ENCODE data around the gene DNAJC15.

DNAJC15 gene

DNA sequence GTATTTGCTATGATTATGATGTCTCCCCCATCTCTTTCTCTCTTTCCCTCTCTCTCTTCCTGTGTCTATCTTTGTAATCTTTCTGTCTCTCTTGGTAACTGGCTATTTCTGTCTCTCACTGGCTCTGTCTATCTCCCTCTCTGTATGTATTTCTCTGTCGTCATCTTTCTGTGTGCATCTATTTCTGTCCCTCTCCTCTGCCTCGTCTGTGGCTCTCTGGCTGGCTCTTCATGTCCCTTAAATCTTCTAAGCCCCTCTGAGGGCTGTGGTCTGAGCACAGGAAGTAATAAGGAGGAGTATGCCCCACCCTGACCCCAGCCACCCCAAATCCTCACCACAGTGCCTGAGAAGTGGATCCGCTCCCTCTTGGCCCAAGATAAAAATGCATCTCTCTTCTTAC, 104.4 kb downstream of the DNAJC15 start:
- DNase-seq: no peak

DNA sequence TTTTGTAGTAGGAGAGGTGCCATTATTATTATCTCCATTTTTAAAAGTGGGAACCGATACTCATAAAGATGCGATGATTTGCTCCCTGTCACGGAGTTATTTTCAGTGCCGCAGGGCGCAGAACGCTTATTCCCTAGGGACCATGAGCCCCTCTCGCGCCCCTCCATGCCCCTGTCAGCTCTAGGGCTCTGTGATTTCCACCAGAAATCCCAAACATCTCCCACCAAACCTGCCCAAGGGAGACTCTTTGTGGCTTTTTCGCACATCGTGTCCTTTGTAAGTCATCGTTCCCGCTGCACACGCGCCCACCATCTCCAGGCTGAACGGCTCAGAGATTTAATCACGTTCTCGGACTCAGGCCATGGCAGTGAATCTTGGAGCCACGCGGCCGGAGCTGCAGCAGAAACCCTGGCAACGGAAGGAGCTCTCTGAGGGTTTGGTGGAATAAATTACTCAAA, 105.1 kb downstream of the DNAJC15 start:
- no peak for DNase-seq

DNA sequence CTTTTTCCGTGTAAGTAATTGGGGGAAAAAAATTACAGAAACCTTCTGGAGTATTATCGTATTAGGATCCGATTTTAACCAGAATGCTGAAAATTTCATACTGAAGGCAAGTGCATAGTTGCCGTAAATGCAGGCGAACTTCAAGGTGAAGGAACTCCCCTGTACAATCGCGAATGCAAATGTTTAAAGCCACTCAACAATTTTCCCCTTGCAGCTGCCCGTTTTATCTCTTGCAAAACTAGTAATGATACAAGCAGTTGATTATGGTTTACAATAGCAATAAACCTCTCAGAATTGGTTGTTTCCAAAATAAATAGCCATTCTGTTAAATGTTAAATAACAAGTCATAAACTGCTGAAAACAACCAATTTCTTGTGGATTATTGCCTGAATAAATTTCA, 105.7 kb downstream of the DNAJC15 start:
- DNase-seq: no peak

DNA sequence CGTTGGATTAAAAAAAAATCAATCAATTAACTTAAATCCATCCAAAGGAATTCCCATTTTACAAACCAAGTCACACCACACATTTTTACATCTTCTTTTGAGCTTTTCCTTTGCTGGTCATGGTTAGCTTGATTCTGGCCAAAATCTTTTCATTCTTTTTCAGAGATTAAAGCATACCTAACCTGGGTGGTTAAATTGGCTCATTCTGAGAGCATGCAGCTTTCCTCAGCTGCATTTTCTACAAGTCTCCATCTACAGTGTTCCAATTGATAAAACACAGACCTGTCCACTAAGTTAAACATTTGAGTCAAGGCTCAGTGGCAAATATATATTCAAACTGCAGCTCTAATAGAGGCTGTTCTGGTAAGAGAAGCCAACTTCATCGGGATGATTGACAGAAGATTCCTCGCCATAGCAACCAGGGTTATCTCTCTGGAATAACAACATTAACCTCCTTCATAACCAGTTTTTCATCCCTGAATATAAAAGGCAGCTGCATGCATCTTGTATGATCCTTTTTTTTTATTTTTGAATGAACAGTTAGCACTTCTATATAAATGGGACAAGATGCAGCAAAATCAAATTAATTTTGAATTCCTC, 106.2 kb downstream of the DNAJC15 start:
- no peak for DNase-seq

DNA sequence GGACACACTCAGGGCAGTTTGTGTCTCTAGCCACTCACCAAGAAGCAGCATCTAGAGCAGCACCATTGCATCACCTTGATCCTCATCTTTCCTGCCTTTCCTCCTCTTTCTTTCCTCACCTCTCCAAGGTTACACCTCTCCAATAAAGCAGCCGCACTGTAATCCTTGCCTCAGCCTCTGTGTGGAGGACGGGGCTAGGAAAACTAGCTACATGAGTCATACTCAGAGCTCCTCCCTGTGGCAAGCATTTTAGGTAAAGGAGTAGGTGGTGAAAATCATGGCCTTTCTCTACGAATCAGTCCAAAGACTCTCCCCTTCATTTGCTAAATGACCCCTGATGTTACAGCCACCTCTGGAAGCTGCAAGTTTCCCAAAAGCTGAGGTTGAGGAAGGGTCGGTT, 108.9 kb downstream of the DNAJC15 start:
- no peak for DNase-seq

- no peak for DNase-seq
Observed at GRCh38 chr13:43132911-43133310, 109.5 kb downstream of the DNAJC15 start.

GRCh38 chr13:43133792-43134191, 110.4 kb downstream of the DNAJC15 start:
- no peak for DNase-seq

- DNase-seq: no peak
Observed at GRCh38 chr13:43134868-43135267, 111.5 kb downstream of the DNAJC15 start.

DNA sequence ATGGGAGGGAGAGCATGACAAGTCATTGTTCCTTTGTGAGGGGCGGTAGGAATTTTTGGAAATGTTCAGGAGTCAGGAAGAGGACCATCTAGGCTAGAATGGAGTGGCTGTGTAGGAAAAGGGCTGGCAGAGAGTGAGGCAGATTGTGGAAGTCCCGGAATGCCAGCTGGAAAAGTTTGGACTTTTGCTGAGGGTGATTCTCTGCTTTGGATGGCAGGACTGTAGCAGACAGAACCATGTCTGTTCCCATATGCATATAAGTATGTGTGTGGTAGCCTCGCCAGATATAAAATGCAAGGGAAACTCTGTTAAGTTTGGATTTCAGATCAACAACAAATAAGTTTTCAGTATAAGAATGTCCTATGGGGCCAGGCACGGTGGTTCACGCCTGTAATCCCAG, 112.1 kb downstream of the DNAJC15 start:
- DNase-seq: no peak

DNA sequence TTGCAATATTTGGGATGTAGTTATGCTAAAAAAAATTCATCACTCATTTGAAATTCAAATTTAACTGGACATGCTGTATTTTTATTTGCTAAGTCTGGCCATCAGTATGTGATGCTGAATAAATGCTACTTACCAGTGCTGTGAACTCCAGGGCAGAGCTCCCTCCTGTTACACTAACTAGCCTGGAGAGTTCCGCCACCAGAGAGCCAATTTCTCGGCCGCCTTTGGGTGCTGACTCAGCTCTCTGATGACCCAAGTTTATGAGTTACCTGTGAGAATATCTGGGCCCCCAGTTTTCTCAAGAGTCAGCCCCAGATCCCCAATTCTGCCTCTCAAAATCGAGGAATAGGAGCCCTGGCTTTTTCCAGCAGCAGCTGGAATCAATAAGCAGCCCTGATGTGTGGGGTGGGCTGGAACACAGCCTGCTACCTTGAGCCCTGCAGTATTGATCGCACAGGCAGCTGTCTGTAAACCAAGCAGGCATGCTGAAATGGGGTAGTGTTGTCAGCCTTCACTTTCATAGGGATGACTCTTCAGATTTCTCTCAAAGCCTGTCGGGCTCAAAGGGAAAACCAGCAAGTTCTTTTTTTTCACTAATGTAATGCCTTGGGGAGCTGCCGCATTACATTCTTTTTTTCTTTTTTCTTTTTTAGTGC, 113.7 kb downstream of the DNAJC15 start:
- DNase-seq: peak; percentile 23

- no peak for DNase-seq
Observed at GRCh38 chr13:43139211-43139610, 115.8 kb downstream of the DNAJC15 start.

DNA sequence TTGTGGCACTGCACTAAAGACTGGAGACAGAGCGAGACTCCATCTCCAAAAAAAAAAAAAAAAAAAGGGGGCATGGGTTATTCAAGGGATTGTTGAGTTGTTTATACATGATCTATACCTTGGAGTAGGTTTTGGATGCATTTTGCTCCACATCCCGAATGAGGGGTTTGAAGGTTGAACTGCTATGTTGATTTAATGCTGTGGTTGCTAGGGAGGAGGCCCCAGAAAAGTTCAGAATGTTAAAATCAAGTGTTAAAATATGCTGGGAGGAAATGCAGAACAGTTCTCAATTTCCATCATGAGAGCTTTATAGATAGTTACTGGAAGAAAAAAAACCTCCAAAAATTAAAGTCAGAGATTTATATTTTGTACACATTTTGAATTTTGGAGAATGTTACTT, 116.5 kb downstream of the DNAJC15 start:
- DNase-seq: no peak

DNA sequence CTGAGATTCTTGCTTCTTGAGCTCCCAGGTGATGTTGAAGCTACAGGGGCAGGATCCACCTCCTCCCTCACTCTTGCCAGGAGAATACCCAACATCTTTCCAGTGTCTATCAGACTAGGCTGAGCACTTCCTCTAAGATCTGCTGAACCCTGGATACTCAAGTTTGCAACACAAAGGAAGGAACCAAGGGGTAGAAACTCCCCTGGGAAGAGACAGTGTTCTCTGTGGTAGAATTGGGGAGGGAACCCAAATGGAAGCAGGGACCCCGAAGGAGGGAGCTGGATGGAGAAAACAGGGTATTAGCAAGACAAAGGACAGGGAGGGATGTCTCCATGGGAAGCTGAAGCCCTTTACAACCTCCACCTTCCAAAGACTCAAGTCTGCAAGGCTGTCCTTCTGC, 117.6 kb downstream of the DNAJC15 start:
- DNase-seq: no peak

GRCh38 chr13:43141685-43142084, 118.3 kb downstream of the DNAJC15 start:
- DNase-seq: no peak

DNA sequence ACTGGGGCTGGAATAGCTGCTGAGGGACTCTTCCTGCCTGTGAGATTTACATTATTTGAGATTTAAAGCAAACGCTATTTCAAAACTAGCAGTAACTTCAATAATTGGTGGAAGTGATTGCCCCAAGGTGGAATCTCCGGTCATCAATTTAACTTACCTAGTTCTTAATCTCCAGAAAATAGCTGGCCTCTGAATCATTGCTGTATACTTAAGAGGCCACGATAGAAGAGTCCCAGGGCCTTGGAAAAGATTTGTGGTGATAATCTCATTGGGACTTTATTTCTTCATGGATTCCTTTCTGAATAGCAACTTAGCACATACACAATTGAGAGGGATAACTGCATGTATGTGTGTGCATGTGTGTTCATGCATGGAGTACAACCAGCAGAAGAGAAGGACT, 120.2 kb downstream of the DNAJC15 start:
- DNase-seq: no peak

DNA sequence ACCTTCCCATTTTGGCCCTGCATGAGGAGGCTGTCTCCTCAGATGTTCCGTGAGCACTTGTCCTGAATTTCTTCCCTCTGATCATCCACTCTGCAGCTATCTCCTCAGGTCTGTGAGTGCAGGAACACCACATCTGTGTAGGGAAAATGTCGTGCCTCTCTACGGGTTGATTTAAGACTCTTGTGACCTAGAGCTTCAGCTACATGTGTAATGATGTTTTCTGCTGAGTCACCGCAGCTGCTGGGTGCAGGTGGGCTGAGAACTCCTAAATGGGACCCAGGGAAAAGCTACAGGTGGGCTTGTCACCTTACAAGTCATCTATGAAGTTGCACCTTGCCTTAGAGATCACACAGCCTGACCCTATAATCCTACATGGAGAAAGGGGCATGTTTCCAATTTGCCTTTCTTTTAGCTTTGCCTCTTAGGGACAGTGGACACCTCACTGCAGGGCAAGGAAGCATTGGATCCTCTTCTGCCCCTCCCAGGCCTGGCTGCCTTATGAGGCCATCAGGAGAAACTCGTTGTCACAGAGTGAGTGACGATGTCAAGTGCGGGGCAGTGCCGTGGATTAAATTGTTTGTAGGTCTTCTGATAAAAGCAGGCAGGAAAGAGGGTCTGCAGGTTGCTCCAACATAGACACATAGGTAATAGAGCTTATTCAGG, 122.3 kb downstream of the DNAJC15 start:
- no peak for DNase-seq

DNA sequence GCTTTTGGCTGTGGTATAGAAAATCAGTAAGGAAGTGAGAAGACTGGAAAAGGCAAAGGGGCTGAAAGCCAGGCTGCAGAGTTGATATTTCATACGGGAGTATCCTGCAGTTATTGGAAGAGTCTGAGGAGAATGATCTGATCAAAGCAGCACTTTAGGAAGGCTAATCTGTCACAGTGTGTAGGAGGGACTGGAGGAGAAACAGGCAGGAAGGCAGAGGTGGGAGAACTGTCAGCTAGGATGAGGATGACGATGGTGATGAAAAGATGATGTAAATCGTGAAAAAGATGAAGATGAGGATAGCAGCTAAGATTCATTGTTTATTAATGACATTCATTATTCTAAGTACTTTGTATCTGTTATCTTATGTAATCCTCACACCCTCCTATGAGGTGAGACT, 123.0 kb downstream of the DNAJC15 start:
- no peak for DNase-seq

- no peak for DNase-seq
Observed at GRCh38 chr13:43150369-43151207, 127.2 kb downstream of the DNAJC15 start.

- DNase-seq: no peak
Observed at GRCh38 chr13:43153436-43154090, 130.2 kb downstream of the DNAJC15 start.

- no peak for DNase-seq
Observed at GRCh38 chr13:43154156-43154651, 130.8 kb downstream of the DNAJC15 start.

DNA sequence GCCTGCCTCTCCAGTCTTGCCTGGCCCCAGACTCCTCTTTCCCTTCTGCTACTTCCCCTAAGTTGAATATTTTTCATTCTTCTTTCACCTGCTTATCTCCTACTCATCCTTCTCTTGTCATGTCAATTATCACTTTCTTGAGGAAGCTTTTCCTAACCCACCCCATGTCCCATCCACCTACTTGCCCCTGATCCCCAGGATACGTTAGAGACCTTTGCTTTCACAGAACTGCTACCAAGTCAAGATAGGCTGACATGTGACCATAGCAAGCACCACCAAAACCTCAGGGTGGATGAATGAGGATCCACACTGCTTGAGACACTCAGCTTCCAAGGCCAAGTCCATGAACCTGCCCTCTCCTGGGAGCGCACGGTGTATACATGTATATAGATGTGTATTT, 131.5 kb downstream of the DNAJC15 start:
- DNase-seq: no peak

DNA sequence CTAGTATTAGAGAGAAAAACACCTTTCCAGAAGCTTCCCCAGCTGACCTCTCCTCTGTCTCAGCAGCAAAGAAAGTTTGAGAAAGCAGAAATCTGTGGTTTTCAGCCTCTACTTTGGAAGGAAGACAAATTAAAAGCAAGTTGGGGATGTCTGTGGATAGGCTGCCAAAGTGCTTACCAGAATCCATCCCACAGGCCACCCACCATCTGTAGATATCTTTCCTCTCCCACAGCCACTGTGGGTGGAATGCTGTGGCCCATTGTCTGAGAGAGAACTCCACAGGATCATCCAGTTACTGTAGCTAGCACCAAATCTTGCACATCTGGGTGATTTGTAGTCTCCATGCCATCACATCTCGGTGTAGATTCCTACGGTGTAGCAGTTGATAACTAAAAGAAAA, 133.5 kb downstream of the DNAJC15 start:
- DNase-seq: no peak

Measured in right kidney (tissue), 1 donor.